ENCODE results near the gene PFDN1. TPM values are rescaled to one million over a fixed set of nuclear protein-coding genes. Genes with fewer than 3 reads are reported as not detected.

PFDN1 gene
- total and polyA plus RNA-seq, 2 experiments from 2014 or later, result 119 to 256 TPM

GRCh38 chr5:140299056-140299455 lies 3.8 kb downstream of the PFDN1 start:
- no peak overlapping the region for H3K27ac ChIP-seq (ENCODE audit: low read depth)
- H3K36me3 Mint-ChIP-seq (ENCODE audit: low read depth), result peaks cover 10% of the 10 kb centered on the region; the same call in 2 of the 3 replicates
- peaks cover 20% of the 10 kb centered on the region for H3K4me1 ChIP-seq (ENCODE audit: insufficient read depth)
- no peak overlapping the region for H3K4me2 ChIP-seq
- H4K20me1 ChIP-seq (replicated peaks; ENCODE audit: insufficient read depth), result peaks cover 6% of the 10 kb centered on the region
- TF ChIP-seq NANOG (IDR thresholded peaks at IDR 0.05; ENCODE audit: borderline replicate concordance) (no peak), CREB1 (CRISPR knock-in tag; IDR thresholded peaks at IDR 0.05; ENCODE audit: low read depth) (no peak), EZH2phosphoT487 (IDR thresholded peaks at IDR 0.05; ENCODE audit: unreplicated experiment) (no peak), ZNF114 (CRISPR knock-in tag; IDR thresholded peaks at IDR 0.05) (no peak), STAT1 (IDR thresholded peaks at IDR 0.05; ENCODE audit: unreplicated experiment) (no peak), CTCF (conservative IDR thresholded peaks at IDR 0.05; ENCODE audit: low read depth in 2 of 2) (no peak), ZNF331 (CRISPR knock-in tag; IDR thresholded peaks at IDR 0.05; ENCODE audit: low read depth) (no peak), EZH2 (IDR thresholded peaks at IDR 0.05; ENCODE audit: low read depth, unreplicated experiment) (no peak), ZNF462 (CRISPR knock-in tag; IDR thresholded peaks at IDR 0.05) (no peak), JUNB (IDR thresholded peaks at IDR 0.05; ENCODE audit: unreplicated experiment) (no peak), POLR2AphosphoS5 (IDR thresholded peaks at IDR 0.05; ENCODE audit: low read depth) (no peak), ETS1 (IDR thresholded peaks at IDR 0.05) (no peak), REST (IDR thresholded peaks at IDR 0.05; ENCODE audit: unreplicated experiment) (no peak)
- H3F3A ChIP-seq (replicated peaks; ENCODE audit: low read depth), result no peaks in the 10 kb centered on the region
- no peaks in the 10 kb centered on the region for H3K27me3 ChIP-seq (ENCODE audit: insufficient read depth)
- no peak for DNase-seq (ENCODE audit: low spot score)
- no peaks in the 10 kb centered on the region for H3K9me2 ChIP-seq (ENCODE audit: insufficient read depth)
- H3K36me3 ChIP-seq (ENCODE audit: insufficient read depth), result 0 out of 2 replicates have a peak, but pooled peaks cover 4% of the 10 kb centered on the region
- peaks cover 85% of the 10 kb centered on the region for H3K79me2 ChIP-seq (replicated peaks; ENCODE audit: insufficient read depth)
- no peaks in the 10 kb centered on the region for H3K27me3 Mint-ChIP-seq (ENCODE audit: insufficient read depth, low read depth, poor library complexity)
- H3K9me3 Mint-ChIP-seq, result no peaks in the 10 kb centered on the region
- H3K27ac Mint-ChIP-seq, result no peak overlapping the region
- no peak for ATAC-seq
- no peak overlapping the region for H3K4me3 Mint-ChIP-seq
- H2AFZ ChIP-seq, result no peak overlapping the region
- H3K4me1 Mint-ChIP-seq, result peaks cover 4% of the 10 kb centered on the region; the same call in 2 of the 3 replicates
- no peak overlapping the region for H3K4me3 ChIP-seq

Measured in GM23338 (cell line).